ENCODE measurements around the gene CEP57. TPM values are rescaled to one million over a fixed set of nuclear protein-coding genes. Genes with fewer than 3 reads are reported as not detected.
"Not testable (repeated sequence)": the region's sequence is repeated elsewhere in the genome, so short reads cannot be mapped to it uniquely, and the experiment has no call there.

CEP57 gene
- total RNA-seq, 1 donor from 2014 or later = 41.0 TPM

- no peak overlapping the region for H3K4me3 ChIP-seq (ENCODE audit: low read depth, low read length)
- no peak for DNase-seq (ENCODE audit: low read depth)
- no peak for TF ChIP-seq CTCF (conservative IDR thresholded peaks at IDR 0.05; ENCODE audit: low read depth, low read length)
Measured at GRCh38 chr11:95850137-95850536, 59.8 kb downstream of the CEP57 start.

GRCh38 chr11:95853138-95853537 lies 62.8 kb downstream of the CEP57 start:
- no peak overlapping the region for H3K4me3 ChIP-seq (ENCODE audit: low read depth, low read length)
- no peak for DNase-seq (ENCODE audit: low read depth)
- no peak for TF ChIP-seq CTCF (conservative IDR thresholded peaks at IDR 0.05; ENCODE audit: low read depth, low read length)

- DNase-seq (ENCODE audit: low read depth) = no peak
- TF ChIP-seq CTCF (conservative IDR thresholded peaks at IDR 0.05; ENCODE audit: low read depth, low read length) = no peak
- H3K4me3 ChIP-seq (ENCODE audit: low read depth, low read length) = no peak overlapping the region
Measured at GRCh38 chr11:95853862-95854261, 63.6 kb downstream of the CEP57 start.

- not testable (repeated sequence) for DNase-seq (ENCODE audit: low read depth); H3K4me3 ChIP-seq (ENCODE audit: low read depth, low read length)
Measured at GRCh38 chr11:95854362-95854761, 64.1 kb downstream of the CEP57 start.

GRCh38 chr11:95860024-95860423 lies 69.7 kb downstream of the CEP57 start:
- DNase-seq (ENCODE audit: low read depth); H3K4me3 ChIP-seq (ENCODE audit: low read depth, low read length): not testable (repeated sequence)

- TF ChIP-seq CTCF (conservative IDR thresholded peaks at IDR 0.05; ENCODE audit: low read depth, low read length) = no peak
- H3K4me3 ChIP-seq (ENCODE audit: low read depth, low read length) = no peak overlapping the region
- DNase-seq (ENCODE audit: low read depth) = no peak
Measured at GRCh38 chr11:95863486-95864140, 73.3 kb downstream of the CEP57 start.

GRCh38 chr11:95867105-95867504 lies 76.8 kb downstream of the CEP57 start:
- TF ChIP-seq CTCF (conservative IDR thresholded peaks at IDR 0.05; ENCODE audit: low read depth, low read length) = no peak
- H3K4me3 ChIP-seq (ENCODE audit: low read depth, low read length) = no peak overlapping the region
- DNase-seq (ENCODE audit: low read depth) = no peak

GRCh38 chr11:95870877-95871276 lies 80.6 kb downstream of the CEP57 start:
- DNase-seq (ENCODE audit: low read depth); H3K4me3 ChIP-seq (ENCODE audit: low read depth, low read length): not testable (repeated sequence)

- H3K4me3 ChIP-seq (ENCODE audit: low read depth, low read length) = no peak overlapping the region
- DNase-seq (ENCODE audit: low read depth) = peak; percentile 96
- no peak for TF ChIP-seq CTCF (conservative IDR thresholded peaks at IDR 0.05; ENCODE audit: low read depth, low read length)
Measured at GRCh38 chr11:95877291-95877690, 87.0 kb downstream of the CEP57 start.

Data from epithelial cell of proximal tubule (primary cell).